Neural cell (in vitro differentiated cells): ENCODE measurements around the gene LAIR1. TPM values are rescaled to one million over a fixed set of nuclear protein-coding genes. Genes with fewer than 3 reads are reported as not detected.
"Not testable (repeated sequence)": the region's sequence is repeated elsewhere in the genome, so short reads cannot be mapped to it uniquely, and the experiment has no call there.

Experiments
- H2AFZ ChIP-seq: fragments of 200-600, 300-800 bp; sonication (generic), shearing (Covaris generic); 2 replicates; pipeline ENCODE4 v1.6.0; 2014; ENCODE audit warnings: low read depth, mild to moderate bottlenecking, antibody characterized with exemption, low read length, moderate library complexity
- H3F3A ChIP-seq: fragments of 200-600 bp; shearing (Covaris generic); 2 replicates; pipeline ENCODE4 v1.6.1; 2016; ENCODE audit warnings: mild to moderate bottlenecking, moderate library complexity, mixed read lengths, antibody characterized with exemption, low read length; ENCODE audit not compliant: insufficient read depth, poor library complexity, severe bottlenecking
- H3K27ac ChIP-seq: fragments of 200-600, 300-800 bp; sonication (generic), shearing (Covaris generic); 2 replicates; pipeline ENCODE4 v1.5.1; 2014; ENCODE audit warnings: mild to moderate bottlenecking, low read length, moderate library complexity
- H3K27me3 ChIP-seq: fragments of 300-800, 200-600 bp; sonication (generic), shearing (Covaris generic); 2 replicates; pipeline ENCODE4 v1.6.0; 2014; ENCODE audit warnings: mild to moderate bottlenecking, low read depth, low read length, moderate library complexity; ENCODE audit not compliant: insufficient read depth
- H3K36me3 ChIP-seq: fragments of 300-800, 200-600 bp; sonication (generic), shearing (Covaris generic); 2 replicates; pipeline ENCODE4 v1.5.1; 2014; ENCODE audit warnings: mild to moderate bottlenecking, antibody characterized with exemption, low read length, moderate library complexity; ENCODE audit not compliant: insufficient read depth
- H3K4me2 ChIP-seq: fragments of 300-800, 200-600 bp; sonication (generic), shearing (Covaris generic); 2 replicates; pipeline ENCODE4 v1.6.0; 2014; ENCODE audit warnings: mild to moderate bottlenecking, low read length
- H3K4me3 ChIP-seq: fragments of 300-800, 200-600 bp; sonication (generic), shearing (Covaris generic); 2 replicates; pipeline ENCODE4 v1.5.1; 2014; ENCODE audit warnings: mild to moderate bottlenecking, low read length, moderate library complexity
- H3K79me2 ChIP-seq: fragments of 200-600 bp; shearing (Covaris generic); replicated peaks from 2 replicates; pipeline ENCODE4 v1.6.0; 2014; ENCODE audit warnings: mild to moderate bottlenecking, low read length, moderate library complexity; ENCODE audit not compliant: insufficient read depth
- H3K9ac ChIP-seq: fragments of 300-800, 200-600 bp; sonication (generic), shearing (Covaris generic); 2 replicates; pipeline ENCODE4 v1.6.1; 2016; ENCODE audit warnings: mild to moderate bottlenecking, low read length, mixed read lengths
- H3K9me2 ChIP-seq: fragments of 200-600 bp; shearing (Covaris generic); 2 replicates; pipeline ENCODE4 v1.6.1; 2016; ENCODE audit warnings: mild to moderate bottlenecking, low read length, mixed read lengths; ENCODE audit not compliant: insufficient read depth
- H3K9me3 ChIP-seq: fragments of 200-600, 300-800 bp; sonication (generic), shearing (Covaris generic); 2 replicates; pipeline ENCODE4 v1.6.1; 2016; ENCODE audit warnings: mild to moderate bottlenecking, mixed run types, low read length, moderate library complexity, mixed read lengths
- H4K20me1 ChIP-seq: fragments of 200-600 bp; shearing (Covaris generic); 2 replicates; pipeline ENCODE4 v1.6.1; 2016; ENCODE audit warnings: mild to moderate bottlenecking, mixed run types; ENCODE audit not compliant: insufficient read depth
- CTCF ChIP-seq: fragments of 450-650 bp; IDR thresholded peaks from 2 replicates; pipeline ENCODE4 v1.5.1; 2014; ENCODE audit warnings: antibody characterized with exemption, mild to moderate bottlenecking, moderate library complexity; ENCODE audit not compliant: poor library complexity, severe bottlenecking
- EP300 ChIP-seq: fragments of 450-650 bp; conservative IDR thresholded peaks from 2 replicates; pipeline ENCODE4 v1.6.1; 2014; ENCODE audit warnings: antibody characterized with exemption, mild to moderate bottlenecking, moderate library complexity; ENCODE audit not compliant: poor library complexity, severe bottlenecking
- EZH2 ChIP-seq: fragments of 200-600, 300-800 bp; shearing (Covaris generic), sonication (generic); IDR thresholded peaks from 2 replicates; pipeline ENCODE4 v1.6.1; 2014; ENCODE audit warnings: antibody characterized with exemption, low read length, borderline replicate concordance, mild to moderate bottlenecking; ENCODE audit not compliant: insufficient read depth, poor library complexity, severe bottlenecking
- MXI1 ChIP-seq: fragments of 450-650 bp; conservative IDR thresholded peaks from 2 replicates; pipeline ENCODE4 v1.6.1; 2014; ENCODE audit warnings: antibody characterized with exemption, mild to moderate bottlenecking; ENCODE audit not compliant: poor library complexity, severe bottlenecking
- POLR2AphosphoS5 ChIP-seq: IDR thresholded peaks from 2 replicates; pipeline ENCODE4 v1.6.1; 2012
- RAD21 ChIP-seq: fragments of 450-650 bp; conservative IDR thresholded peaks from 2 replicates; pipeline ENCODE4 v1.6.1; 2014; ENCODE audit warnings: antibody characterized with exemption, mild to moderate bottlenecking, moderate library complexity
- REST ChIP-seq: IDR thresholded peaks from 2 replicates; pipeline ENCODE4 v1.6.1; 2012; ENCODE audit warnings: borderline replicate concordance
- SMC3 ChIP-seq: fragments of 450-650 bp; conservative IDR thresholded peaks from 2 replicates; pipeline ENCODE4 v1.6.1; 2014; ENCODE audit warnings: antibody characterized with exemption, mild to moderate bottlenecking, moderate library complexity; ENCODE audit not compliant: poor library complexity
- TAF1 ChIP-seq: IDR thresholded peaks from 2 replicates; pipeline ENCODE4 v1.6.1; 2012; ENCODE audit warnings: low read depth
- polyA plus RNA-seq: library from polyadenylated mRNA; depleted of rRNA; stranded (reverse); fragments of >200 nt; gene quantifications from 2 replicates; pipeline ENCODE4 v1.2.3, GENCODE V29; 2014

The LAIR1 gene
- polyA plus RNA-seq, 1 donor from 2014 or later = not detected

GRCh38 chr19:54328781-54329180, 36.0 kb downstream of the LAIR1 start:
- H3K9me3 ChIP-seq, H3K27me3 ChIP-seq, H3K4me2 ChIP-seq: not testable (repeated sequence)

GRCh38 chr19:54325631-54326030, 39.1 kb downstream of the LAIR1 start:
- Histone ChIP-seq H2AFZ (no peak overlapping the region), H3K9me2 (no peaks in the 10 kb centered on the region), H3K9ac (no peak overlapping the region), H3K27me3 (no peaks in the 10 kb centered on the region), H4K20me1 (no peaks in the 10 kb centered on the region), H3K79me2 (no peaks in the 10 kb centered on the region), H3K4me2 (no peak overlapping the region), H3K9me3 (no peaks in the 10 kb centered on the region), H3K36me3 (no peaks in the 10 kb centered on the region), H3K4me3 (no peak overlapping the region), H3K27ac (no peak overlapping the region), H3F3A (no peaks in the 10 kb centered on the region)
- no peak for TF ChIP-seq REST
- TF ChIP-seq POLR2AphosphoS5 = no peak
- TF ChIP-seq TAF1 = no peak
- TF ChIP-seq MXI1 = no peak
- TF ChIP-seq EZH2 = no peak
- TF ChIP-seq EP300 = no peak
- TF ChIP-seq RAD21 = no peak
- TF ChIP-seq CTCF = no peak
- TF ChIP-seq SMC3 = no peak

More at GRCh38 chr19:54328781-54329180, 36.0 kb downstream of the LAIR1 start:
- not testable (repeated sequence) for H4K20me1 ChIP-seq, H3K9me2 ChIP-seq, H3F3A ChIP-seq, H3K27ac ChIP-seq, H2AFZ ChIP-seq, H3K4me3 ChIP-seq, H3K79me2 ChIP-seq, H3K36me3 ChIP-seq, H3K9ac ChIP-seq

- Histone ChIP-seq H3K9me2 (no peaks in the 10 kb centered on the region), H3F3A (no peaks in the 10 kb centered on the region), H3K9me3 (no peaks in the 10 kb centered on the region), H3K4me2 (no peak overlapping the region), H4K20me1 (no peaks in the 10 kb centered on the region), H3K79me2 (no peaks in the 10 kb centered on the region), H2AFZ (no peak overlapping the region), H3K27ac (no peak overlapping the region), H3K4me3 (no peak overlapping the region), H3K9ac (no peak overlapping the region), H3K36me3 (no peaks in the 10 kb centered on the region), H3K27me3 (no peaks in the 10 kb centered on the region)
- TF ChIP-seq RAD21 = peak; percentile 54
- TF ChIP-seq POLR2AphosphoS5 = no peak
- TF ChIP-seq SMC3 = peak; percentile 73
- TF ChIP-seq CTCF = peak; percentile 74
- no peak for TF ChIP-seq REST
- no peak for TF ChIP-seq MXI1
- TF ChIP-seq TAF1 = no peak
- TF ChIP-seq EP300 = no peak
- no peak for TF ChIP-seq EZH2
Observed at GRCh38 chr19:54325194-54325621, 39.5 kb downstream of the LAIR1 start.
